ENCODE data around the gene ACTR3.

GRCh38 chr2:113873867-113874266, 16.0 kb upstream of the ACTR3 start:
- TF ChIP-seq POLR2A (IDR thresholded peaks at IDR 0.05), result no peak
- TF ChIP-seq CTCF (IDR thresholded peaks at IDR 0.05), result no peak

Data from testis (tissue), 2 donors.